ENCODE results near the gene FRS2. TPM values are rescaled to one million over a fixed set of nuclear protein-coding genes. Genes with fewer than 3 reads are reported as not detected.

FRS2 gene
- total RNA-seq, 1 experiment from 2014 or later = 33.7 TPM

- Histone ChIP-seq H2BK20ac (ENCODE audit: low read depth, low read length, poor library complexity, severe bottlenecking) (no peak overlapping the region), H3K23me2 (ENCODE audit: insufficient read length, low read depth, low read length, poor library complexity, severe bottlenecking) (no peaks in the 10 kb centered on the region), H3K56ac (ENCODE audit: insufficient read length, low read depth, low read length) (no peak overlapping the region), H4K8ac (replicated peaks; ENCODE audit: insufficient read length, low read depth, low read length) (no peak overlapping the region), H3K4ac (ENCODE audit: low read depth, low read length) (no peak overlapping the region), H4K91ac (ENCODE audit: insufficient read length, low read depth, low read length) (no peak overlapping the region), H2BK120ac (ENCODE audit: low read depth, low read length, poor library complexity, severe bottlenecking) (no peak overlapping the region), H3K23ac (ENCODE audit: insufficient read length, low read depth, low read length) (no peak overlapping the region), H3K79me2 (ENCODE audit: insufficient read depth, low read length) (no peaks in the 10 kb centered on the region), H3K79me1 (ENCODE audit: insufficient read depth, low read depth, low read length, poor library complexity, severe bottlenecking) (no peaks in the 10 kb centered on the region), H2BK5ac (ENCODE audit: insufficient read length, low read length) (no peak overlapping the region), H3T11ph (ENCODE audit: low read length) (no peak overlapping the region), H2AK5ac (ENCODE audit: insufficient read length, low read length) (no peak overlapping the region), H3K9me3 (ENCODE audit: control insufficient read depth, low read depth, low read length) (no peaks in the 10 kb centered on the region), H3K4me2 (ENCODE audit: insufficient read depth, insufficient read length, low read length) (no peak overlapping the region), H4K5ac (ENCODE audit: insufficient read length, low read depth, low read length) (no peak overlapping the region), H3K4me1 (ENCODE audit: insufficient read depth, low read length) (0 out of 2 replicates have a peak, but pooled peaks cover 4% of the 10 kb centered on the region), H3K27ac (ENCODE audit: insufficient read length, low read depth, low read length) (no peak overlapping the region), H3K27me3 (ENCODE audit: insufficient read depth, low read length) (no peaks in the 10 kb centered on the region), H4K20me1 (ENCODE audit: control insufficient read depth, insufficient read depth, insufficient read length) (no peaks in the 10 kb centered on the region), H2BK12ac (ENCODE audit: insufficient read length, low read depth, low read length) (no peak overlapping the region), H3K14ac (ENCODE audit: insufficient read depth, low read length) (no peak overlapping the region), H2BK15ac (ENCODE audit: low read depth, low read length) (no peak overlapping the region), H2AFZ (ENCODE audit: low read length) (no peak overlapping the region), H3K18ac (ENCODE audit: insufficient read length, low read depth, low read length) (no peak overlapping the region), H3K9ac (ENCODE audit: extremely low read depth, insufficient read length, low read length) (no peak overlapping the region)
- H3K27ac Mint-ChIP-seq = no peak overlapping the region
- no peaks in the 10 kb centered on the region for H3K9me3 Mint-ChIP-seq
- H3K27me3 Mint-ChIP-seq (ENCODE audit: low read depth) = no peaks in the 10 kb centered on the region
- TF ChIP-seq CTCF (conservative IDR thresholded peaks at IDR 0.05) = no peak
- H3K4me3 Mint-ChIP-seq = no peak overlapping the region
- no peaks in the 10 kb centered on the region for H3K36me3 Mint-ChIP-seq (ENCODE audit: insufficient read depth in 1 of 3, low read depth in 3 of 3)
- no CpG with 5 or more reads among the region's 1 CpG for WGBS (ENCODE audit: extremely low coverage, insufficient read length, low lambda C conversion rate)
- H3K4me1 Mint-ChIP-seq = peaks cover 29 to 39% of the 10 kb centered on the region in 2 experiments
- DNase-seq = no peak
Observed at GRCh38 chr12:69464428-69464827, 5.8 kb upstream of the FRS2 start.
